ENCODE results near the gene RAB15. TPM values are rescaled to one million over a fixed set of nuclear protein-coding genes. Genes with fewer than 3 reads are reported as not detected.
A peak's percentile ranks its signal among the peaks of the same experiment; 100 is the strongest.

RAB15 gene
- total RNA-seq, 1 experiment from 2014 or later: 3.3 TPM

- H3K9me2 ChIP-seq (ENCODE audit: insufficient read depth): no peaks in the 10 kb centered on the region
- no peak overlapping the region for H3K9ac ChIP-seq (ENCODE audit: low read length)
- no peaks in the 10 kb centered on the region for H3K4me1 ChIP-seq (ENCODE audit: control insufficient read depth in 1 of 2, insufficient read depth in 2 of 2, low read length in 2 of 2)
- no peaks in the 10 kb centered on the region for H3K27me3 ChIP-seq (ENCODE audit: insufficient read depth, low read length)
- ChIA-PET CTCF (interaction anchor here (1.6 kb wide), 1 partner anchor 27 kb away, joined by 6 read pairs; no protein-coding TSS in a partner anchor), RAD21 (ENCODE audit: low non-redundant PET in 1 of 2, low total read pairs in 2 of 2, uncharacterized antibody in 2 of 2, unreplicated experiment in 2 of 2) (no interaction called here), POLR2A (no interaction called here)
- H3K36me3 ChIP-seq (ENCODE audit: control insufficient read depth in 1 of 2, insufficient read depth in 2 of 2, low read length in 2 of 2): peaks cover 9 to 14% of the 10 kb centered on the region in 2 experiments; a peak in 3 of 4 replicates
- DNase-seq (ENCODE audit: low read depth, low spot score): no peak
- no peak overlapping the region for H3K4me2 ChIP-seq (ENCODE audit: low read length)
- H3K27ac ChIP-seq (ENCODE audit: low read depth, low read length): no peak overlapping the region
- H3K4me3 ChIP-seq (replicated peaks in 1 of 2; ENCODE audit: low read depth in 1 of 2, low read length in 2 of 2): no peak overlapping the region
- ATAC-seq: peak; percentile 25; the same call in 1 of the 2 replicates
- BruUV-seq (replicated peaks): no TSS peak
- no peaks in the 10 kb centered on the region for H3K9me3 ChIP-seq (ENCODE audit: control insufficient read depth in 1 of 2, insufficient read depth in 1 of 2, low read depth in 1 of 2, low read length in 2 of 2)
- no peak overlapping the region for H2AFZ ChIP-seq (ENCODE audit: low read depth, low read length, poor library complexity, severe bottlenecking)
- TF ChIP-seq CTCF (IDR thresholded peaks at IDR 0.05 in 2 of 3, conservative IDR thresholded peaks at IDR 0.05 in 1 of 3; ENCODE audit: borderline replicate concordance in 1 of 3, insufficient read depth in 1 of 3, low read depth in 2 of 3, low read length in 2 of 3): no peak
- no peak for TF ChIP-seq EGR1 (IDR thresholded peaks at IDR 0.05; ENCODE audit: low read depth)
- TF ChIP-seq CEBPB (IDR thresholded peaks at IDR 0.05; ENCODE audit: low read depth): no peak
- TF ChIP-seq RAD21 (IDR thresholded peaks at IDR 0.05; ENCODE audit: low read depth): no peak
- no peaks in the 10 kb centered on the region for H4K20me1 ChIP-seq (ENCODE audit: insufficient read depth)
- no peaks in the 10 kb centered on the region; the same call in 1 of the 2 replicates for H3K79me2 ChIP-seq (ENCODE audit: insufficient read depth, low read length)
- intact Hi-C loops (cut with micrococcal nuclease): no loop called here
These were observed 34.8 kb downstream of the RAB15 start for GRCh38 chr14:64937171-64937820.

DNA sequence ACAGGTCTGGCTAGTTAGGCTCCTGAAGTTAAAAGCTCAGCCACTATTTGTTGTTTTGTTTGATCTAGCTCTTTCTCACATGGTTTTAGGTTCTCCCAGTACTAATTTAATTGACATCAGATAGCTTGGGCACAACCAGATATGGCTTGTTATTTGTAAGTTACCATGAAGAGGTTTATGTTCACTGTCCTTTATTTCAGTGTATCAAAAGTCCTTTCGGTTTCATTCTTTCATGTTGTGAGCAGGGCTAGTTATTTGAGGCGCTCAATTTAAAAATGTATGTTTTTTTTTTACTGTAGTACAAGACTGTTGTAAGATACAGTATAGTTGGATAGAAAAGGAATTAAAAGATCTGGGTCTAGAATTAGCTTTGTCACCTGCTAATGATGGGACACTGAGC lies 36.6 kb downstream of the RAB15 start:
- no peaks in the 10 kb centered on the region; the same call in 1 of the 2 replicates for H3K79me2 ChIP-seq (ENCODE audit: insufficient read depth, low read length)
- H3K4me2 ChIP-seq (ENCODE audit: low read length): no peak overlapping the region
- H3K9me2 ChIP-seq (ENCODE audit: insufficient read depth): no peaks in the 10 kb centered on the region
- H3K9ac ChIP-seq (ENCODE audit: low read length): no peak overlapping the region
- BruUV-seq (replicated peaks): no TSS peak
- CTCF ChIA-PET: interaction anchor here (1.6 kb wide), 1 partner anchor 25 kb away, joined by 6 read pairs; no protein-coding TSS in a partner anchor
- no peak overlapping the region for H3K4me3 ChIP-seq (replicated peaks in 1 of 2; ENCODE audit: low read depth in 1 of 2, low read length in 2 of 2)
- intact Hi-C loops (cut with micrococcal nuclease): no loop called here
- POLR2A ChIA-PET: no interaction called here
- ATAC-seq: no peak
- RAD21 ChIA-PET (ENCODE audit: low non-redundant PET in 1 of 2, low total read pairs in 2 of 2, uncharacterized antibody in 2 of 2, unreplicated experiment in 2 of 2): interaction anchor here in 1 of 2 experiments (0.6 kb wide), 1 partner anchor 51 kb away, joined by 3 read pairs; the partner anchor contains the start of gene FNTB
- H3K27ac ChIP-seq (ENCODE audit: low read depth, low read length): no peak overlapping the region
- peaks cover 9 to 19% of the 10 kb centered on the region in 2 experiments; a peak in 3 of 4 replicates for H3K36me3 ChIP-seq (ENCODE audit: control insufficient read depth in 1 of 2, insufficient read depth in 2 of 2, low read length in 2 of 2)
- no peaks in the 10 kb centered on the region for H3K9me3 ChIP-seq (ENCODE audit: control insufficient read depth in 1 of 2, insufficient read depth in 1 of 2, low read depth in 1 of 2, low read length in 2 of 2)
- no peaks in the 10 kb centered on the region for H3K27me3 ChIP-seq (ENCODE audit: insufficient read depth, low read length)
- H3K4me1 ChIP-seq (ENCODE audit: control insufficient read depth in 1 of 2, insufficient read depth in 2 of 2, low read length in 2 of 2): no peaks in the 10 kb centered on the region
- no peak for DNase-seq (ENCODE audit: low read depth, low spot score)
- H2AFZ ChIP-seq (ENCODE audit: low read depth, low read length, poor library complexity, severe bottlenecking): no peak overlapping the region
- H4K20me1 ChIP-seq (ENCODE audit: insufficient read depth): no peaks in the 10 kb centered on the region
- TF ChIP-seq ATF3 (IDR thresholded peaks at IDR 0.05) (no peak), POLR2A (IDR thresholded peaks at IDR 0.05; ENCODE audit: borderline replicate concordance, extremely low read depth, insufficient read depth, insufficient read length) (no peak), CEBPB (IDR thresholded peaks at IDR 0.05; ENCODE audit: low read depth) (no peak), SRF (IDR thresholded peaks at IDR 0.05; ENCODE audit: low read depth) (no peak), CTCF (IDR thresholded peaks at IDR 0.05 in 2 of 3, conservative IDR thresholded peaks at IDR 0.05 in 1 of 3; ENCODE audit: borderline replicate concordance in 1 of 3, insufficient read depth in 1 of 3, low read depth in 2 of 3, low read length in 2 of 3) (no peak), TCF7L2 (IDR thresholded peaks at IDR 0.05; ENCODE audit: borderline replicate concordance, extremely low read depth, insufficient read depth, insufficient read length) (no peak), ELF1 (IDR thresholded peaks at IDR 0.05; ENCODE audit: borderline replicate concordance, low read depth) (no peak), POLR2AphosphoS5 (IDR thresholded peaks at IDR 0.05; ENCODE audit: low read depth, low read length) (no peak), EGR1 (IDR thresholded peaks at IDR 0.05; ENCODE audit: low read depth) (no peak), MAX (IDR thresholded peaks at IDR 0.05) (no peak), SP1 (IDR thresholded peaks at IDR 0.05; ENCODE audit: low read depth) (no peak)
